HG03159 (cell line): ENCODE results near the gene EEF1AKMT1.

Experiments used
- ATAC-seq: cut with Tn5 transposase; IDR thresholded peaks from one replicate; pipeline ENCODE4 v1.9.1; 2021; ENCODE audit warnings: mild to moderate bottlenecking, moderate library complexity; ENCODE audit not compliant: unreplicated experiment

The EEF1AKMT1 gene, protein sequence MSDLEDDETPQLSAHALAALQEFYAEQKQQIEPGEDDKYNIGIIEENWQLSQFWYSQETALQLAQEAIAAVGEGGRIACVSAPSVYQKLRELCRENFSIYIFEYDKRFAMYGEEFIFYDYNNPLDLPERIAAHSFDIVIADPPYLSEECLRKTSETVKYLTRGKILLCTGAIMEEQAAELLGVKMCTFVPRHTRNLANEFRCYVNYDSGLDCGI

GRCh38 chr13:20773194-20774080, at the start of gene EEF1AKMT1:
Gene EEF1AKMT1 (minus strand): TSS chr13:20773961. CDS start chr13:20757598, 16,363 bp downstream.
- peak; percentile 88 for ATAC-seq

- ATAC-seq = no peak
These were observed 49.3 kb upstream of the EEF1AKMT1 start for GRCh38 chr13:20823071-20823470.

DNA sequence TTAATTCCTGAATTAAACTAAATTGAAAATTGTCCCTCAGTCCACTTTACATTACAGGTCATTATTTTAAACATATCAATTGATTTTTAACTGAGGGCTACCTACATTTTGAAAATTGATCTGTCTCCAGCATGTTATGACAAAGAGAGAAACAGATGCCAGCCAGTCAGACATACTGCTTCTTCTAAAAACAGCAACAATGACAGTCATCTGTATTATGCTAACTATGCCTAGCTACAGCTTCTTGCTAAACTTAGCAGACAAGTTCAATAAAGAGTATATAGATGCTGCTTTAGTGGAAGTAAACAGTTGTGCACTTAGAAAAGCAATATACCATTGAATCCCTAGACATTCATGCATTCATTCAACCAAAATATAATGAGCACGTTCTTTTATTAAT, 48.6 kb upstream of the EEF1AKMT1 start:
- ATAC-seq = no peak

DNA sequence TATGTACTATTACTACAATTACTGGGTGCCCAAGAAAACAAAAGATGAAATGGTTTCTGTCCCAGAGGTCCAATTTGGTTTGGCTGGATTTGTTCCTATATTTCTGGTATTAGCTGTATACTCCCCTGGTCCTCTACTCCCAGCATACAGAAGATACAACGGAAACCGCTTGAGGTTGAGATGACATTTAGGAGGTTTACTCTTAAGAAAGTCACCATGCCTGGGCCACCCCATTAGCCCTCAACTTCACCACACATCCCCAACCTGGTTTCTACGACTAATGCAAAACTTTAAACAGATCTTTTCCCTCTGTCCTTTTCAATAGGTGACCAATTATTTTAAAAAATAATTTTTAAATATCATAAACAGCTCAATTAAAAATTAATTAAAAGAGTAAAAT, 46.0 kb upstream of the EEF1AKMT1 start:
- ATAC-seq = no peak

GRCh38 chr13:20815464-20815863, 41.7 kb upstream of the EEF1AKMT1 start:
- no peak for ATAC-seq

DNA sequence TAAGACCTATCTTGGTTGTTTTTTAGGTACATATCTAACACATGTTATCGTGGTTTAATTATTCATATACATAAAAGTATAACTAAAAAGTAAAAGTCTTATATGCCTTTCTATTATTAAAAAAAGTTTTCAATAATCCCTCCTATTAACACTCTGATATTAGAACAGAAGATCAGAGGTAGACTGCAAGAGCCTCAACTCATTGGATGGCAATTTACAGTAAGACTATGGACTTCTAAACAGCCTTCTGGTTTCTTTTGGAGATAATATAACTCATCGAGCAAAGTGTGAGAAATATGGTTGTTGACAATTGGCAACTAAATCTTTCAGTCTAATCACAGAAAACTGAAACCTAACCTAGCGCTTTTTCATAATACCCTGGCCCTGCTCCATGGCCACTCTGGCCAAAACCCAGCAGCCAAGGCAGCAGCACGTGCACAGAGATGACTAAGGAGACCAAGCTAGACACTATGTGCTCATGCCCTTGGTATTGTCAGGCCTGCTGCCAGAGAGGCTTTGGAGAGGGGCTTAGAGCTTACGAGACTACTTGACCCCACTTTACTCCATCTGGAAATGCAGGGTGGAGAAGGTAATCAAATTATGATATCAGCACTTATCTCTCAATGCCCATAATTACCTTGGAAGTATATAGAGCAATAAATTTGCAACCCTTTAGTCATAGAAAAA, 40.6 kb upstream of the EEF1AKMT1 start:
- ATAC-seq = no peak

- ATAC-seq = no peak
These were observed 39.1 kb upstream of the EEF1AKMT1 start for GRCh38 chr13:20812890-20813289.

GRCh38 chr13:20810808-20811207, 37.0 kb upstream of the EEF1AKMT1 start:
- no peak for ATAC-seq

- no peak for ATAC-seq
These were observed 35.1 kb upstream of the EEF1AKMT1 start for GRCh38 chr13:20808874-20809273.

DNA sequence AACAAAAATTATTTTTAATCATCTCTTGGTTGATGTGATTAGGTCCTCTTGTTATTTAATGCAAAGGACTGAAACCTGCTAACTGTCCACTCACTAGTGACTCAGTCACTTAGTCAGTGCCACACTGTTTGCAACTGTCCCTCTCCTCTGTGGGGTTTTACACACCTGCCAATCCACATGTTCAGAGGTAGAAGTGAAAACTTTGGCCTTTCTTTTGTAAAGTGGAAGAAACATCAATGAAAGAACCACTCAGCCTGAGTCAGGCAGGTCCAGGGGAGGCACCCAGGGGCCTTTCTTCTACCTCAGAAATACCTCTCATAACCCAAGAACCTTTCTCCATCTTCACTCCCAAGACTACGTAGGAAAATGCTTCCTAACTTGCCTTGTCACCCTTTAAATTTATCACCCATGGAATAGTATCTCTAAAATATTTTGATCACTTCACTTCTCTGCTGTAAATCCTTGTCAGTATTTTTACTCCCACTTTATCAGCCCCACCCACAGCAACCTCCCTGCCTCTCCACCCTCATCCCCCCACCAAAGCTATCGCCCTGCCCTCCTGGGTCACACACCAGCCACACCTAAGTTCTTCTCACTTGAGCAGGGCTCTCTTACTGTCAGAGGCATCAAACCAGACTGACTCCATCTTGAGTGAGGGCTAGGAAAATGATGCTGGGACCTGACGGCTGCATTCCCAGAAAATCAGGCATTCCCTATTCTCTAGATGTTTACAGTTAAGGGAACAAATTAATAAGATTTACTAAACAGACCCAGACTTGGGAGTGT, 29.6 kb upstream of the EEF1AKMT1 start:
- no peak for ATAC-seq

- ATAC-seq = no peak
These were observed 27.9 kb upstream of the EEF1AKMT1 start for GRCh38 chr13:20801707-20802106.

GRCh38 chr13:20799726-20800416, 26.1 kb upstream of the EEF1AKMT1 start:
- no peak for ATAC-seq

DNA sequence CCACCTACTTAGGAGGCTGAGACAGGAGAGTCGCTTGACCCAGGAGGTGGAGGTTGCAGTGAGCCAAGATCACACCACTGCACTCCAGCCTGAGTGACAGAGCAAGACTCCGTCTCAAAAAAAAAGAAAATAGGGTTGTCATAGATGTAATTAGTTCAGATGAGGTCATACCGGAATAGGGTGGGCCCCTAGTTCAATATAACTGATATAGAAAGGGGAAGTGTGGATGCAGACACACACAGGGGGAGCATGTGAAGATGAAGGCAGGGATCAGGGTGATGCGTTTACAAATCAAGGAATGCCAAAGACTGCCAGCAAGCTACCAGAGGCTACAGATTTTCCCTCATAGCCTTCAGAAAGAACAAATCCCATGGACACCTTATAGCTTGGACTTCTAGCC, 24.3 kb upstream of the EEF1AKMT1 start:
- ATAC-seq = no peak

DNA sequence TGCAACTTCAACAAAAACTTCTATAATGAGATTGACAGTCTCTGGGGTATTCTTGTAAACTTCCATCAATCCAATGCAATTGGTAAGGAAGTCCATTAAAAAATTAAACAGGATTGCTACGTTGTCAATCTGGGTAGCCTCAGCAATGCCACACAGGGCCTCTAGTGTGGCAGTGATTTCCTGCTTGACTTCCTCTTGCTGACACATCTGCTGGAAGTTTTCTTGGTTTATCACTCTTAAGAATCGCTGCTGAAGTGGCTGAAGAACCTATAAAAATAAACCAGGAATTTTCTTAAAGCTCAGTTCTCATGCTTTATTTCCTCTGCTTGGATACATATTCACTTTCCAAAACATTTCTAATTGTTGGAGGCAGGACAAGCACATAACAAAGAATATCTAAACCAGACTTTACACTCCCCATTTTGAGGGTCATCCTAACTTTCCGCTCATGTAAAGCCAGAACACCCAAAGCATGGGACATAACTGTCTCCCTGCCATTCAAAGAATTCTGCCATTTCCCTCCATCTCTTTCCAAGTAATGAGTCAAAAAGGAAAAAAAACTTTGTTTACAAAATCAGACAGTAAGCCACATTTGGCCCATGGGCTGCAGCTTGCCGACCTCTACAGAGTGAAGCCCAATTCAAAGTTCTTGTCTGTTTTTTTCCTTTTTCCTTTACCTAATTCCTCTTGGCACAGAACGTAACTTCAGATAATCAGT, 23.2 kb upstream of the EEF1AKMT1 start:
- ATAC-seq = no peak

- no peak for ATAC-seq
These were observed 15.9 kb upstream of the EEF1AKMT1 start for GRCh38 chr13:20789665-20790064.

DNA sequence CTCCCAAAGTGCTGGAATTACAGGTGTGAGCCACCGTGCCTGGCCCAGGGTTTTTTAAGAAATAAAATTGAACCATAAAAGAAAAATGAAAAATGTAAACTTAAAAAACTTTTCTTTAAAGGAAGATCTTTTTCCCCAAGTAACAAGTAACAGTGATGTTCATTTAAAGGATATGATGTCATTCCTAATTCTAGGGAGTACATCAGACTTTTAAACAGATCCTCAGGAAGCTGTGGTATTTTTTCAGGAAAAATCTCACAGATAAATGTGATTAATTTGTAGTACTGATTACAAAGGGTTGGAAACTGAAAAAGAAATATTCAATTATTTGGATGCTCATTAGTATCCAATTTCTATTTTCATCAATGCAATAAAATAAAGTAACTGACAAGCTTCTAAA, 14.6 kb upstream of the EEF1AKMT1 start:
- no peak for ATAC-seq

GRCh38 chr13:20787180-20787579, 13.4 kb upstream of the EEF1AKMT1 start:
- no peak for ATAC-seq

DNA sequence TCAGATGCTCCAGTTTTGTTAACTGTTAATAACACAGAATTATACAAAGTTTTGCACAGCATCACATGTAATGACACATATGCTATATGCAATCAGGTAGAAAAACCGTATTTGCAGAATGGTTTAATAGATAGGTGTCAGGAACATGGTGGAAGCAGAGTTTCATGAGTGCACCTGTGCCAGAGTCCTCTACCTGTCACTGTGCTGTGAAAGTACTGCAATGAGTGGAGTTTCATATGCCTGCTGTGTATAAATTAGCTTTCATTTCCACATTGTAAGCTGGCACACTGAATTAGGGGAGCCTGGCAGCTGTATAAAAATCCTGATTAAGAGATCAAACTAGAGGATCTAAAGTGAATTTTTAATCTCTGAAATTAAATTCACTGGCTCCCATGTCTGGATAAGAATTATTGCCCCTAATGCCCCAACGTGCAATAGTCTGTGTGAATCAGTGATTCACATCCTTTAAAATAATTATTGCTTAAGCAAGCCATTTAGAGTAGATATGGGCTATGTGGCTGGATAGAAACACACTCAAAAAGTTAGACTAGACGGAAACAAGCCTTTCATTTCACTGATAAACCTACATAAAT, 8.5 kb upstream of the EEF1AKMT1 start:
- ATAC-seq = peak; percentile 92

GRCh38 chr13:20780317-20780716, 6.6 kb upstream of the EEF1AKMT1 start:
- no peak for ATAC-seq
